Stimulated activated naive B cell treated with anti-CD40 and anti-IgM and Interleukin-4, amounts not matched to agents 10 μg/mL and 1 μg/mL and 100 μg/mL, for 72 hours (primary cell): Measurements from ENCODE around the gene HOXD11.

ENCODE experiments used
- ATAC-seq, 2 donors: fragments of 150-1000 bp; cut with Tn5 transposase; replicated peaks; 2 replicates each; pipeline ENCODE4 v1.10.0; 2021; ENCODE audit warnings: moderate library complexity in 1 of 2
- DNase-seq: peaks from one replicate; pipeline ENCODE4 v3.0.0; 2021
- H3K27ac Mint-ChIP-seq: one replicate; pipeline ENCODE4 v1.8.0; 2022; ENCODE audit warnings: mild to moderate bottlenecking, mixed read lengths
- H3K27me3 Mint-ChIP-seq, 2 donors: one replicate each; pipeline ENCODE4 v1.8.0; 2022; ENCODE audit warnings: mixed read lengths in 2 of 2
- H3K36me3 Mint-ChIP-seq, 2 donors: one replicate each; pipeline ENCODE4 v1.8.0; 2022; ENCODE audit warnings: mixed read lengths in 2 of 2, mild to moderate bottlenecking in 1 of 2
- H3K4me1 Mint-ChIP-seq, 2 donors: one replicate each; pipeline ENCODE4 v1.8.0; 2022; ENCODE audit warnings: mixed read lengths in 2 of 2, mild to moderate bottlenecking in 1 of 2
- H3K4me3 Mint-ChIP-seq, 2 donors: one replicate each; pipeline ENCODE4 v1.8.0; 2022; ENCODE audit warnings: mild to moderate bottlenecking in 2 of 2, mixed read lengths in 2 of 2, moderate library complexity in 1 of 2
- H3K9me3 Mint-ChIP-seq, 2 donors: one replicate each; pipeline ENCODE4 v1.8.0; 2022; ENCODE audit warnings: mixed read lengths in 2 of 2, mild to moderate bottlenecking in 1 of 2

HOXD11 gene

GRCh38 chr2:176102309-176102866 lies 4.7 kb upstream of the HOXD11 start:
- no peak for ATAC-seq
- Mint-ChIP-seq H3K36me3 (peaks cover 3 to 9% of the 10 kb centered on the region in 2 donors), H3K9me3 (peaks cover 0 to 2% of the 10 kb centered on the region in 2 donors), H3K27ac (no peak overlapping the region), H3K4me1 (peaks cover 25 to 34% of the 10 kb centered on the region in 2 donors), H3K4me3 (no peak overlapping the region), H3K27me3 (peaks cover 81 to 94% of the 10 kb centered on the region in 2 donors)
- DNase-seq: no peak

GRCh38 chr2:176103194-176103593 lies 3.9 kb upstream of the HOXD11 start:
- Mint-ChIP-seq H3K4me1 (peaks cover 18 to 28% of the 10 kb centered on the region in 2 donors), H3K36me3 (peaks cover 3 to 9% of the 10 kb centered on the region in 2 donors), H3K4me3 (no peak overlapping the region), H3K27me3 (peaks cover 75 to 86% of the 10 kb centered on the region in 2 donors), H3K27ac (peak overlapping the region; percentile 71), H3K9me3 (peaks cover 0 to 2% of the 10 kb centered on the region in 2 donors)
- no peak for ATAC-seq
- DNase-seq: no peak

- Mint-ChIP-seq H3K27me3 (peaks cover 77 to 86% of the 10 kb centered on the region in 2 donors), H3K36me3 (peaks cover 3 to 9% of the 10 kb centered on the region in 2 donors), H3K9me3 (peaks cover 0 to 2% of the 10 kb centered on the region in 2 donors), H3K4me3 (no peak overlapping the region), H3K4me1 (peaks cover 20 to 29% of the 10 kb centered on the region in 2 donors), H3K27ac (peak overlapping the region; percentile 72)
- no peak for DNase-seq
- ATAC-seq: no peak
Measured at GRCh38 chr2:176103742-176104315, 3.3 kb upstream of the HOXD11 start.

- H3K4me3 Mint-ChIP-seq: peak overlapping the region in 1 of 2 donors; percentile 47
- peaks cover 79 to 86% of the 10 kb centered on the region in 2 donors for H3K27me3 Mint-ChIP-seq
- peaks cover 3 to 9% of the 10 kb centered on the region in 2 donors for H3K36me3 Mint-ChIP-seq
- no peak for DNase-seq
- ATAC-seq: no peak
- H3K9me3 Mint-ChIP-seq: peaks cover 0 to 2% of the 10 kb centered on the region in 2 donors
- H3K4me1 Mint-ChIP-seq: peaks cover 20 to 32% of the 10 kb centered on the region in 2 donors
- peak overlapping the region; percentile 72 for H3K27ac Mint-ChIP-seq
Measured at GRCh38 chr2:176104316-176105077, 2.6 kb upstream of the HOXD11 start.

- H3K4me3 Mint-ChIP-seq: peak overlapping the region; percentile 5 to 43
- H3K4me1 Mint-ChIP-seq: peaks cover 20 to 32% of the 10 kb centered on the region in 2 donors
- peak overlapping the region; percentile 43 for H3K27ac Mint-ChIP-seq
- DNase-seq (no peak), ATAC-seq (no peak)
- H3K36me3 Mint-ChIP-seq: peaks cover 3 to 9% of the 10 kb centered on the region in 2 donors
- peaks cover 79 to 86% of the 10 kb centered on the region in 2 donors for H3K27me3 Mint-ChIP-seq
- peaks cover 0 to 2% of the 10 kb centered on the region in 2 donors for H3K9me3 Mint-ChIP-seq
Measured at GRCh38 chr2:176105078-176105729, 1.9 kb upstream of the HOXD11 start.

GRCh38 chr2:176105730-176106580 lies 1.1 kb upstream of the HOXD11 start:
- peaks cover 0 to 2% of the 10 kb centered on the region in 2 donors for H3K9me3 Mint-ChIP-seq
- no peak for ATAC-seq
- no peak for DNase-seq
- H3K36me3 Mint-ChIP-seq: peaks cover 3 to 9% of the 10 kb centered on the region in 2 donors
- peaks cover 20 to 32% of the 10 kb centered on the region in 2 donors for H3K4me1 Mint-ChIP-seq
- peaks cover 77 to 78% of the 10 kb centered on the region in 2 donors for H3K27me3 Mint-ChIP-seq
- peak overlapping the region; percentile 46 to 66 for H3K4me3 Mint-ChIP-seq
- H3K27ac Mint-ChIP-seq: peak overlapping the region; percentile 52

GRCh38 chr2:176107731-176108181 lies 676 bp downstream of the HOXD11 start:
- DNase-seq: no peak
- ATAC-seq: no peak
- Mint-ChIP-seq H3K4me1 (peaks cover 23 to 36% of the 10 kb centered on the region in 2 donors), H3K9me3 (peaks cover 0 to 2% of the 10 kb centered on the region in 2 donors), H3K27me3 (peaks cover 73 to 78% of the 10 kb centered on the region in 2 donors), H3K36me3 (peaks cover 3 to 9% of the 10 kb centered on the region in 2 donors), H3K4me3 (no peak overlapping the region), H3K27ac (no peak overlapping the region)

GRCh38 chr2:176109192-176109901 lies 2.3 kb downstream of the HOXD11 start:
- Mint-ChIP-seq H3K27me3 (peaks cover 69 to 75% of the 10 kb centered on the region in 2 donors), H3K4me3 (peak overlapping the region in 1 of 2 donors; percentile 21), H3K36me3 (peaks cover 3 to 9% of the 10 kb centered on the region in 2 donors), H3K27ac (peak overlapping the region; percentile 79), H3K4me1 (peaks cover 22 to 31% of the 10 kb centered on the region in 2 donors), H3K9me3 (peaks cover 0 to 2% of the 10 kb centered on the region in 2 donors)
- no peak for ATAC-seq
- no peak for DNase-seq

- peaks cover 0 to 1% of the 10 kb centered on the region in 2 donors for H3K9me3 Mint-ChIP-seq
- H3K4me3 Mint-ChIP-seq: no peak overlapping the region
- ATAC-seq (no peak), DNase-seq (no peak)
- H3K36me3 Mint-ChIP-seq: peaks cover 3 to 8% of the 10 kb centered on the region in 2 donors
- peaks cover 18 to 25% of the 10 kb centered on the region in 2 donors for H3K4me1 Mint-ChIP-seq
- no peak overlapping the region for H3K27ac Mint-ChIP-seq
- peaks cover 66 to 75% of the 10 kb centered on the region in 2 donors for H3K27me3 Mint-ChIP-seq
Measured at GRCh38 chr2:176109946-176110345, 2.9 kb downstream of the HOXD11 start.

GRCh38 chr2:176110415-176111308 lies 3.6 kb downstream of the HOXD11 start:
- H3K4me3 Mint-ChIP-seq: peak overlapping the region in 1 of 2 donors; percentile 40

GRCh38 chr2:176111309-176111663 lies 4.2 kb downstream of the HOXD11 start:
- Mint-ChIP-seq H3K27ac (peak overlapping the region; percentile 90), H3K9me3 (no peaks in the 10 kb centered on the region), H3K4me3 (peak overlapping the region in 1 of 2 donors; percentile 40), H3K36me3 (peaks cover under 1 to 2% of the 10 kb centered on the region in 2 donors), H3K4me1 (peaks cover 7 to 13% of the 10 kb centered on the region in 2 donors), H3K27me3 (peaks cover 59 to 71% of the 10 kb centered on the region in 2 donors)
- no peak for DNase-seq
- no peak for ATAC-seq

More at GRCh38 chr2:176110415-176111308, 3.6 kb downstream of the HOXD11 start:
- H3K4me1 Mint-ChIP-seq: peaks cover 12 to 18% of the 10 kb centered on the region in 2 donors
- H3K36me3 Mint-ChIP-seq: peaks cover 2 to 6% of the 10 kb centered on the region in 2 donors
- ATAC-seq: no peak
- H3K27ac Mint-ChIP-seq: peak overlapping the region; percentile 90
- no peaks in the 10 kb centered on the region for H3K9me3 Mint-ChIP-seq
- no peak for DNase-seq
- peaks cover 61 to 71% of the 10 kb centered on the region in 2 donors for H3K27me3 Mint-ChIP-seq

- peaks cover 63 to 74% of the 10 kb centered on the region in 2 donors for H3K27me3 Mint-ChIP-seq
- peak overlapping the region; percentile 51 for H3K27ac Mint-ChIP-seq
- H3K36me3 Mint-ChIP-seq: peaks cover 0 to 2% of the 10 kb centered on the region in 2 donors
- H3K4me3 Mint-ChIP-seq: peak overlapping the region in 1 of 2 donors; percentile 13
- peaks cover 7 to 15% of the 10 kb centered on the region in 2 donors for H3K4me1 Mint-ChIP-seq
- ATAC-seq: no peak
- peaks cover 0 to 2% of the 10 kb centered on the region in 2 donors for H3K9me3 Mint-ChIP-seq
- DNase-seq: no peak
Measured at GRCh38 chr2:176111846-176112374, 4.8 kb downstream of the HOXD11 start.
